Esophagus muscularis mucosa (tissue), 4 donors: ENCODE measurements around the gene TRIM25. TPM values are rescaled to one million over a fixed set of nuclear protein-coding genes. Genes with fewer than 3 reads are reported as not detected.

Experiments
- DNase-seq: peaks from one replicate; pipeline ENCODE4 v3.0.0-alpha.2; 2017; ENCODE audit errors: extremely low spot score
- H3K27ac ChIP-seq, 4 donors: fragments of 200-600 bp; sonication (generic); replicated peaks in 1 of 4; 1 replicate in 3 of 4; 2 replicates in 1 of 4; pipeline ENCODE4 v1.5.1; 2016 to 2019; ENCODE audit warnings: mild to moderate bottlenecking in 1 of 4
- H3K27me3 ChIP-seq, 4 donors: fragments of 200-600 bp; sonication (generic); one replicate each; pipeline versions ENCODE4 v1.5.1 to v1.6.0; 2016 to 2019
- H3K36me3 ChIP-seq, 4 donors: fragments of 200-600 bp; sonication (generic); one replicate each; pipeline ENCODE4 v1.5.1; 2016 to 2019
- H3K4me1 ChIP-seq, 4 donors: fragments of 200-600 bp; sonication (generic); one replicate each; pipeline ENCODE4 v1.5.1; 2016 to 2019
- H3K4me3 ChIP-seq, 4 donors: fragments of 200-600 bp; sonication (generic); 1 replicate in 2 of 4; 2 replicates in 2 of 4; pipeline ENCODE4 v1.5.1; 2016 to 2019; ENCODE audit warnings: mild to moderate bottlenecking in 4 of 4, moderate library complexity in 1 of 4
- H3K9me3 ChIP-seq, 4 donors: fragments of 200-600 bp; sonication (generic); 1 replicate in 3 of 4; 2 replicates in 1 of 4; pipeline ENCODE4 v1.5.1; 2016 to 2019
- EP300 ChIP-seq: sonication (generic); formaldehyde crosslinking; IDR thresholded peaks from one replicate; pipeline ENCODE4 v1.6.1; 2017; ENCODE audit warnings: antibody characterized with exemption
- POLR2A ChIP-seq: fragments of 450-650 bp; IDR thresholded peaks from one replicate; pipeline ENCODE4 v1.6.1; 2017; ENCODE audit warnings: antibody characterized with exemption, moderate library complexity, mild to moderate bottlenecking, low read depth
- POLR2AphosphoS5 ChIP-seq, 2 donors: sonication (generic); formaldehyde crosslinking; IDR thresholded peaks; one replicate each; pipeline ENCODE4 v1.6.1; 2017; ENCODE audit warnings: antibody characterized with exemption in 2 of 2
- WGBS: methylation state at CpG from one replicate; pipeline ENCODE4 v1.1.5; 2018; 5-methylcytosine and 5-hydroxymethylcytosine counted together
- intact Hi-C: fragments of 100-400 bp; cut with DNase I; formaldehyde crosslinking; loops from one replicate; pipeline ENCODE4 v1.15.1; 2023
- total RNA-seq, 4 donors: library from RNA; depleted of rRNA; stranded (reverse); fragments of >200 nt; gene quantifications; one replicate each; pipeline versions ENCODE4 v1.1.0 to v1.2.1, GENCODE V29; 2016
- TF ChIP-seq, protein P1 (sequence below), 3 experiments: fragments of 200-600 bp in 2 of 3; fragments of 450-650 bp in 1 of 3; sonication (generic) in 2 of 3; IDR thresholded peaks; one replicate each; pipeline ENCODE4 v1.5.1; 2017 to 2019; ENCODE audit warnings: antibody characterized with exemption in 3 of 3, mild to moderate bottlenecking in 2 of 3, moderate library complexity in 1 of 3

The TRIM25 gene
- total RNA-seq, 4 donors from 2014 or later = 13.9 to 19.9 (median 16.6) TPM

DNA sequence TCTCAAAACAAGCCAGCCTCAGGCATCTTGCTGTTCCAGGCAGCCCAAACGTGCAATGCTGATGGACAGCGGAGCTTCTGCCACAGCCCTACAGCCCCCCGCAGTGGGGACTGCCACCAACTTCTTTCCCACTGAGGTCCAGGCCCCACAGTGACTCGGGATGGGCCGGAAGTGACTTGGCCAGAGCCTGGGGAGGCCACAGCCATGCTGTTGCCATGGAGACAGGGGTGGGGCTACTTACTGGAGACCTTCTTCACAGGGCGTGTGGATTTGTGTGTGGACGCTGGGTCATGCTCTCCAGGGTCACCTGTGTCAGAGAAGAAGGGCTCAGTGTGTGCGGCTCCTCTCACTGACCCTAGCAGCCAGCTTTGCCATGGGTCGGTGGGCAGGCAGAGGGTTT lies 15.0 kb downstream of the TRIM25 start:
- no peak for DNase-seq
- Histone ChIP-seq H3K9me3 (no peaks in the 10 kb centered on the region), H3K4me1 (peaks cover 0 to 4% (median 1%) of the 10 kb centered on the region in 4 donors), H3K27ac (no peak overlapping the region), H3K36me3 (peaks cover 64 to 100% (median 100%) of the 10 kb centered on the region in 4 donors), H3K4me3 (no peak overlapping the region), H3K27me3 (no peaks in the 10 kb centered on the region)
- WGBS = 86% methylated on average over 6 of the region's 9 CpGs
- intact Hi-C loops = no loop called here
- TF ChIP-seq POLR2A (no peak), POLR2AphosphoS5 (IDR thresholded peaks at IDR 0.05) (no peak), EP300 (no peak)
- TF ChIP-seq, protein P1, sequence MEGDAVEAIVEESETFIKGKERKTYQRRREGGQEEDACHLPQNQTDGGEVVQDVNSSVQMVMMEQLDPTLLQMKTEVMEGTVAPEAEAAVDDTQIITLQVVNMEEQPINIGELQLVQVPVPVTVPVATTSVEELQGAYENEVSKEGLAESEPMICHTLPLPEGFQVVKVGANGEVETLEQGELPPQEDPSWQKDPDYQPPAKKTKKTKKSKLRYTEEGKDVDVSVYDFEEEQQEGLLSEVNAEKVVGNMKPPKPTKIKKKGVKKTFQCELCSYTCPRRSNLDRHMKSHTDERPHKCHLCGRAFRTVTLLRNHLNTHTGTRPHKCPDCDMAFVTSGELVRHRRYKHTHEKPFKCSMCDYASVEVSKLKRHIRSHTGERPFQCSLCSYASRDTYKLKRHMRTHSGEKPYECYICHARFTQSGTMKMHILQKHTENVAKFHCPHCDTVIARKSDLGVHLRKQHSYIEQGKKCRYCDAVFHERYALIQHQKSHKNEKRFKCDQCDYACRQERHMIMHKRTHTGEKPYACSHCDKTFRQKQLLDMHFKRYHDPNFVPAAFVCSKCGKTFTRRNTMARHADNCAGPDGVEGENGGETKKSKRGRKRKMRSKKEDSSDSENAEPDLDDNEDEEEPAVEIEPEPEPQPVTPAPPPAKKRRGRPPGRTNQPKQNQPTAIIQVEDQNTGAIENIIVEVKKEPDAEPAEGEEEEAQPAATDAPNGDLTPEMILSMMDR (IDR thresholded peaks at IDR 0.05) = no peak

DNA sequence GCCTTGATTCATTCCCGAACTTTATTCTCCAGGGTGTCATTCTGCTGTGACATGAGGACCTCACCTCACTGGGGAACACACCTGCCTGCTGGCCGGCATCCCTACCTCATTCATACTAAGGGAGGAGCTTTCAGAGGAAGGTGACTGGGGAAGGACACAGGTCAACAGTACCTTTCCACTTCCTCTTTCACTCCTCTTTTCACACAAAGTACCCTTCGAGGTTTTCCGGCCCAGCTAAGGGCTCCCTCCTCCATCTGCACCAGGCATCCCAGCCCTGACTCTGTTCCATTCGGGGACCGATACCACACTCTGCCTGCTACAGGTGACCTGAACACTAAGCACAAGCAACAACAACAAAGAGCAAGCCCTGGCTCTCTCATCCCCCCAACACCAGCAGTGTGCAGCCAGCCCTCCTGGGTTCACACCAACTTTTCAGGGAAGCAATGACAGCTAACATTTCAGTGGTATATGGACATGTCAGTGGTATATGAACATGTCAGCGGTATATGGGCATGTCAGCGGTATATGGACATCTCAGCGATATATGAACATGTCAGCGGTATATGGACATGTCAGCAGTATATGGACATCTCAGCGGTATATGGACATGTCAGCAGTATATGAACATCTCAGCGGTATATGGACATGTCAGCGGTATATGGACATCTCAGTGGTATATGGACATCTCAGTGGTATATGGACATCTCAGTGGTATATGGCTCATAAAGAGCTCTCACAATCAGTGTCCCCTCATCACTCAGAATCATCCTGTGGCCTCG lies 16.0 kb downstream of the TRIM25 start:
- WGBS = 91% methylated on average over 13 of the region's 14 CpGs
- Histone ChIP-seq H3K9me3 (no peaks in the 10 kb centered on the region), H3K4me3 (no peak overlapping the region), H3K27me3 (no peaks in the 10 kb centered on the region), H3K4me1 (peaks cover 0 to 4% (median 1%) of the 10 kb centered on the region in 4 donors), H3K36me3 (peaks cover 64 to 100% (median 100%) of the 10 kb centered on the region in 4 donors), H3K27ac (no peak overlapping the region)
- no peak for DNase-seq
- intact Hi-C loops = no loop called here
- TF ChIP-seq POLR2A (no peak), POLR2AphosphoS5 (IDR thresholded peaks at IDR 0.05) (no peak), EP300 (no peak)
- TF ChIP-seq, protein P1 (IDR thresholded peaks at IDR 0.05) = no peak

DNA sequence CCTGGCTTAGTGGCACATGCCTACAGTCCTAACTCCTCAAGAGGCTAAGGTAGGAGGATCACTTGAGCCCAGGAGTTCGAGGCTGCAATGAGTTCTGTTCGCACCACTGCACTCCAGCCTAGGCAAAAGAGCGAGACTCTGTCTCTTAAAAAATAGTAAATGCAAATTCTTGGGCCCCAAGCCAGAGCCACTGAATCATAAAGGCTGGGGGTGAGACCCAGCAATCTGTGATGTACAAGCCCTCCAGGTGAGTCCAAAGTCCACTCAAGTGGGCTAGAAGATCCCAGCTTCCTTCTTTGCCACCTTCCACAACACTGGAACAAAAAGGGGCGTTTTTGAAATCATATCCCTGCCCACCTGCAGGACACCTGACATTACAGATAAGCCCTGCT lies 16.9 kb downstream of the TRIM25 start:
- Histone ChIP-seq H3K4me3 (no peak overlapping the region), H3K27me3 (no peaks in the 10 kb centered on the region), H3K9me3 (no peaks in the 10 kb centered on the region), H3K36me3 (peaks cover 58 to 100% (median 99%) of the 10 kb centered on the region in 4 donors), H3K27ac (no peak overlapping the region), H3K4me1 (peaks cover 0 to 4% (median 0%) of the 10 kb centered on the region in 4 donors)
- TF ChIP-seq POLR2AphosphoS5 (IDR thresholded peaks at IDR 0.05) (no peak), EP300 (no peak), POLR2A (no peak)
- TF ChIP-seq, protein P1 (IDR thresholded peaks at IDR 0.05) = no peak
- intact Hi-C loops = no loop called here
- no peak for DNase-seq
- 91% methylated on average over 4 of the region's 4 CpGs for WGBS

DNA sequence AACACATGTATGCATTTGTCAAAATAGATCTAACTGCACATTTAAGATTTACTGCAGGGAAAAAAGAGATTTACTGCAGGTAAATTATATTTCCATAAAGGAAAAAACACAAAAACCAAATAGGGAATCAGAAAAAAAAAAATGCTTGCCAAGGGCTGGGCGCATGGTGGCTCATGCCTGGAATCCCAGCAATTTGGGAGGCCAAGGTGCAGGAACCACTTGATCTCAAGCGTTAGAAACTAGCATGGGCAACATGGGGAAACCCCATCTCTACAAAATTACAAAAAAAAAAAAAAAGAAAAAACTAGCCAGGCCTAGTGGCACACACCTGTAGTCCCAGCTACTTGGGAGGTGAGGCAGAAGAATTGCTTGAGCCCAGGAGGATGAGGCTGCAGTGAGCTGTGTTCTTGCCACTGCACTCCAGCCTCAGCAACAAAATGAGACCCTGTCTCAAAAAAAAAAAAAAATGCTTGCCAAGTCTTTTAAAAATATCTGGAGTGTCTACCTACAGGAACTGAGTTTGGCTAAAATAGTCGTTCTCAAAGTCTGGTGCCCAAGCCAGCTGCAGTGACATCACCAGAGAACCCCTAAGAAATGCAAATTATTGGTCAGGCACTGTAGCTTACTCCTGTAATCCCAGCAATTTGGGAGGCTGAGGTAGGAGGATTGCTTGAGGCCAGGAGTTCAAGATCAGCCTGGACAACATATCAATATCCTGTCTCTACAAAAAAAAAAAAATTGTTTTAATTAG lies 17.5 kb downstream of the TRIM25 start:
- TF ChIP-seq POLR2AphosphoS5 (IDR thresholded peaks at IDR 0.05) (no peak), EP300 (no peak), POLR2A (no peak)
- TF ChIP-seq, protein P1 (IDR thresholded peaks at IDR 0.05) = no peak
- 76% methylated on average over 3 of the region's 3 CpGs for WGBS
- no peak for DNase-seq
- no peaks in the 10 kb centered on the region for H3K9me3 ChIP-seq
- H3K27ac ChIP-seq = no peak overlapping the region
- H3K36me3 ChIP-seq = peaks cover 53 to 100% (median 99%) of the 10 kb centered on the region in 4 donors
- H3K4me3 ChIP-seq = no peak overlapping the region
- peaks cover 0 to 4% (median 0%) of the 10 kb centered on the region in 4 donors for H3K4me1 ChIP-seq
- intact Hi-C loops = no loop called here
- no peaks in the 10 kb centered on the region for H3K27me3 ChIP-seq
